Mesenchymal stem cell (in vitro differentiated cells and primary cell): ENCODE results near the gene PAPPA2.

Experiments used
- DNase-seq: peaks from one replicate; pipeline ENCODE4 v3.0.0-alpha.2; 2013
- H2AFZ ChIP-seq: one replicate; pipeline ENCODE4 v1.6.1; 2013; ENCODE audit warnings: low read depth, mild to moderate bottlenecking, control low read depth, inconsistent platforms, low read length, moderate library complexity
- H2AK5ac ChIP-seq: 2 replicates; pipeline ENCODE4 v1.6.1; 2013; ENCODE audit warnings: low read length, moderate library complexity, mild to moderate bottlenecking, inconsistent platforms; ENCODE audit not compliant: severe bottlenecking
- H2BK120ac ChIP-seq: one replicate; pipeline ENCODE4 v1.6.1; 2013; ENCODE audit warnings: low read depth, mild to moderate bottlenecking, inconsistent platforms, low read length, moderate library complexity
- H2BK12ac ChIP-seq, 2 experiments: one replicate each; pipeline ENCODE4 v1.6.1; 2013; ENCODE audit warnings: inconsistent platforms in 2 of 2, low read length in 2 of 2, mild to moderate bottlenecking in 2 of 2, moderate library complexity in 2 of 2, control low read depth in 1 of 2
- H2BK15ac ChIP-seq: one replicate; pipeline ENCODE4 v1.6.1; 2013; ENCODE audit warnings: mild to moderate bottlenecking, low read depth, inconsistent platforms; ENCODE audit not compliant: poor library complexity, severe bottlenecking
- H2BK5ac ChIP-seq: 2 replicates; pipeline ENCODE4 v1.6.1; 2013; ENCODE audit warnings: low read depth, mild to moderate bottlenecking, low read length, control low read depth, inconsistent platforms; ENCODE audit not compliant: poor library complexity, severe bottlenecking
- H3K14ac ChIP-seq, 2 experiments: one replicate each; pipeline ENCODE4 v1.6.1; 2013; ENCODE audit warnings: inconsistent platforms in 2 of 2, low read length in 2 of 2, control low read depth in 1 of 2, mild to moderate bottlenecking in 1 of 2, moderate library complexity in 1 of 2
- H3K18ac ChIP-seq, 2 experiments: one replicate each; pipeline ENCODE4 v1.6.1; 2013; ENCODE audit warnings: inconsistent platforms in 2 of 2, low read length in 2 of 2, control low read depth in 1 of 2, low read depth in 1 of 2, mild to moderate bottlenecking in 1 of 2
- H3K23ac ChIP-seq, 2 experiments: one replicate each; pipeline ENCODE4 v1.6.1; 2013; ENCODE audit warnings: inconsistent platforms in 2 of 2, low read length in 2 of 2, mild to moderate bottlenecking in 2 of 2, moderate library complexity in 2 of 2, control low read depth in 1 of 2
- H3K27ac ChIP-seq: 2 replicates; pipeline ENCODE4 v1.5.1; 2013; ENCODE audit warnings: mild to moderate bottlenecking, moderate library complexity, low read length, control low read depth, inconsistent platforms; ENCODE audit not compliant: poor library complexity, severe bottlenecking
- H3K27me3 ChIP-seq, 2 experiments: 2 replicates each; pipeline versions ENCODE4 v1.6.1 to v1.7.0; 2013; ENCODE audit warnings: low read length in 2 of 2, mild to moderate bottlenecking in 2 of 2, moderate library complexity in 2 of 2, control low read depth in 1 of 2, inconsistent platforms in 1 of 2; ENCODE audit not compliant: control insufficient read depth in 1 of 2, insufficient read depth in 1 of 2
- H3K36me3 ChIP-seq, 2 experiments: 2 replicates each; pipeline versions ENCODE4 v1.6.1 to v1.7.0; 2013; ENCODE audit warnings: low read length in 2 of 2, control low read depth in 1 of 2, inconsistent platforms in 1 of 2, low read depth in 1 of 2, mild to moderate bottlenecking in 1 of 2; ENCODE audit not compliant: insufficient read depth in 2 of 2, control insufficient read depth in 1 of 2
- H3K4ac ChIP-seq, 2 experiments: one replicate each; pipeline ENCODE4 v1.6.1; 2013; ENCODE audit warnings: inconsistent platforms in 2 of 2, low read length in 2 of 2, mild to moderate bottlenecking in 2 of 2, moderate library complexity in 2 of 2, control low read depth in 1 of 2, low read depth in 1 of 2
- H3K4me1 ChIP-seq: 2 replicates; pipeline ENCODE4 v1.6.1; 2013; ENCODE audit warnings: low read depth, low read length, control low read depth; ENCODE audit not compliant: control insufficient read depth, insufficient read depth
- H3K4me2 ChIP-seq: 2 replicates; pipeline ENCODE4 v1.6.1; 2013; ENCODE audit warnings: low read length, mild to moderate bottlenecking, inconsistent platforms; ENCODE audit not compliant: poor library complexity, severe bottlenecking
- H3K4me3 ChIP-seq, 2 experiments: 2 replicates each; pipeline versions ENCODE4 v1.5.1 to v1.7.0; 2013; ENCODE audit warnings: low read length in 2 of 2, mild to moderate bottlenecking in 2 of 2, control low read depth in 1 of 2, low read depth in 1 of 2; ENCODE audit not compliant: insufficient read depth in 1 of 2
- H3K79me1 ChIP-seq: replicated peaks from 2 replicates; pipeline ENCODE4 v1.6.1; 2013; ENCODE audit warnings: mild to moderate bottlenecking, control low read depth, low read length, inconsistent platforms; ENCODE audit not compliant: poor library complexity, severe bottlenecking
- H3K9ac ChIP-seq: 2 replicates; pipeline ENCODE4 v1.7.0; 2013; ENCODE audit warnings: mild to moderate bottlenecking, low read length, moderate library complexity
- H3K9me3 ChIP-seq: 2 replicates; pipeline ENCODE4 v1.7.0; 2013; ENCODE audit warnings: mild to moderate bottlenecking, low read length; ENCODE audit not compliant: control insufficient read depth
- H4K8ac ChIP-seq: one replicate; pipeline ENCODE4 v1.6.1; 2013; ENCODE audit warnings: inconsistent platforms, mild to moderate bottlenecking, low read length, moderate library complexity
- H4K91ac ChIP-seq: one replicate; pipeline ENCODE4 v1.6.1; 2013; ENCODE audit warnings: mild to moderate bottlenecking, low read length, inconsistent platforms
- WGBS: methylation state at CpG from one replicate; pipeline ENCODE4 v1.1.7; 2013; ENCODE audit warnings: mixed read lengths; 5-methylcytosine and 5-hydroxymethylcytosine counted together

The PAPPA2 gene

DNA sequence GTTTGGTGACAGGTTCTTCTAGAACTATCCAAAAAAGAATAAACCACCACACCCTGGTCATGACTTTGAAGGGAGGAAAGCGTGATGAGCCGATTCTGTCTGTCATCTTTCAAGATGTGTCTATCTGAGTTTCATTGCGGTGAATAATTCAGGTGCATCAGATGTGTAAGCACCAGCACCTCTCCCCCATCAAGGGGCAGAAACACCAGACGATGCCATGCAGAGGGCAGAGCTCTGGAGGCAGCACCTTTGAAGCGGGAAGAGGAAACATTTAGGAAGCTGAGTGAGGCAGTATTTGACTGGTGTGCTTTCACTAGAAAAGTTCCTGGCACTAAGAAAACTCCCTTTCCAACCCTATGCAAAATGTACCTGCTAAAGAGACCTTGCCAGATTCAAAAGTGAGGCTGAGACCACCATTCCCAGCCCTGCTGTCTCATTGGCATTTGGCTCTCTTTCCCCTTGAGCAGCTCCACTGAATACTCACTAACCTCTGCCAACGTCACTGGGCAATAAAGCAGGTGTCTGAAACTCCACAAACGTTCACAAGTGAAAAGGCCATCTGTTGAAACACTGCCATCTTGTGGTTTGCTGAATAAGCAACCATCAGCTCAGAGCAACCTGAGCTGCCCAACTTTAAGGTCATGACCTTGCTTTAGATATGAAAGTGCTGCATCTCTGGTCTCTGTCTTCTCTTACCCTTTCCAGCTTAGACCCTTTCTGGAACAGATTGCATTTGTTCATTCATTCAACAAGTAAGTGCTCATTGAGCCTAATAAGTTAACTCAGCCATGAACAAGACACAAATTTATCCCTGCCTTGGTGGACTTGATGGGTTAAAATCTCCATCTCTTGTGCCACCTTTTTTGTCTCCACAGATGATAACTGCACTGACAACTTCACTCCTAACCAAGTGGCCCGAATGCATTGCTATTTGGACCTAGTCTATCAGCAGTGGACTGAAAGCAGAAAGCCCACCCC lies 228.6 kb downstream of the PAPPA2 start:
- Histone ChIP-seq H3K27me3 (no peaks in the 10 kb centered on the region), H4K91ac (no peak overlapping the region), H3K9me3 (no peaks in the 10 kb centered on the region), H3K27ac (no peak overlapping the region), H3K14ac (no peak overlapping the region), H2AK5ac (no peak overlapping the region), H3K4me1 (peaks cover 3% of the 10 kb centered on the region), H2BK120ac (no peak overlapping the region), H3K79me1 (no peaks in the 10 kb centered on the region), H3K4ac (no peak overlapping the region), H2BK15ac (no peak overlapping the region), H2AFZ (no peak overlapping the region), H3K23ac (no peak overlapping the region), H3K4me2 (no peak overlapping the region), H3K4me3 (no peak overlapping the region), H2BK5ac (no peak overlapping the region), H3K18ac (no peak overlapping the region), H3K9ac (no peak overlapping the region), H4K8ac (no peak overlapping the region), H2BK12ac (peak overlapping the region in 1 of 2 experiments; percentile 34), H3K36me3 (no peaks in the 10 kb centered on the region)
- WGBS, result 32% methylated on average over 7 of the region's 8 CpGs
- peak; percentile 48 for DNase-seq

DNA sequence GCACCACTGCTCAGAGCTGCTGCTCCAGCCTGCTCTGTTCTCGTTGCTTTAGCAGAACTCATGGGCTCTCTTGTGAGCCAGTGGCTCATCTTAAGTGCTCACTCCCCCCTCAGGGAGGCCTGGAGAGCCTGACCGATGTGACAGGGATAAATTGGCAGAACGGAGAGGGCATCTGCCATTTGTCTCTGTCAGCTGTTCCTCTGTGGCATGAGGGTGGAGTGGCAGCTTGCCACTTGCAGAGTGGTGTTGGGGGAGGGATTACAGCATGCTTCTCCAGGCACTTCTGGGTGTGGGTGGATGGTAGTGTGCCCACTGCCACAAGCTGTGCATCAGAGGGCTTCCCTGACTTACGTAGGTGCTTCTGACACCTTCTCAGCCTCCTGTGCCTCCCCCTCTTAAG lies 229.5 kb downstream of the PAPPA2 start:
- no peak overlapping the region for H3K9ac ChIP-seq
- no peaks in the 10 kb centered on the region for H3K79me1 ChIP-seq
- WGBS, result 65% methylated on average over 4 of the region's 4 CpGs
- H3K9me3 ChIP-seq, result no peaks in the 10 kb centered on the region
- H3K18ac ChIP-seq, result peak overlapping the region in 1 of 2 experiments; percentile 31
- H3K4me2 ChIP-seq, result no peak overlapping the region
- H2BK15ac ChIP-seq, result no peak overlapping the region
- no peak for DNase-seq
- no peak overlapping the region for H4K91ac ChIP-seq
- H3K4me1 ChIP-seq, result peaks cover 3% of the 10 kb centered on the region
- no peak overlapping the region for H3K23ac ChIP-seq
- H3K27me3 ChIP-seq, result no peaks in the 10 kb centered on the region
- no peak overlapping the region for H3K27ac ChIP-seq
- H3K14ac ChIP-seq, result peak overlapping the region in 1 of 2 experiments; percentile 98
- H2BK12ac ChIP-seq, result peak overlapping the region in 1 of 2 experiments; percentile 59
- no peak overlapping the region for H2BK120ac ChIP-seq
- no peaks in the 10 kb centered on the region for H3K36me3 ChIP-seq
- no peak overlapping the region for H4K8ac ChIP-seq
- no peak overlapping the region for H2AFZ ChIP-seq
- H3K4ac ChIP-seq, result no peak overlapping the region
- no peak overlapping the region for H2AK5ac ChIP-seq
- H3K4me3 ChIP-seq, result no peak overlapping the region
- H2BK5ac ChIP-seq, result no peak overlapping the region

- Histone ChIP-seq H3K23ac (no peak overlapping the region), H2AFZ (no peak overlapping the region), H3K18ac (no peak overlapping the region), H2BK5ac (no peak overlapping the region), H4K8ac (no peak overlapping the region), H4K91ac (no peak overlapping the region), H3K4me2 (no peak overlapping the region), H3K4me3 (no peak overlapping the region), H3K9me3 (no peaks in the 10 kb centered on the region), H2BK12ac (no peak overlapping the region), H3K4ac (no peak overlapping the region), H2BK120ac (no peak overlapping the region), H3K36me3 (no peaks in the 10 kb centered on the region), H2BK15ac (no peak overlapping the region), H3K9ac (no peak overlapping the region), H3K27me3 (no peaks in the 10 kb centered on the region), H2AK5ac (no peak overlapping the region), H3K14ac (no peak overlapping the region), H3K27ac (no peak overlapping the region), H3K4me1 (peaks cover 3% of the 10 kb centered on the region), H3K79me1 (no peaks in the 10 kb centered on the region)
- no peak for DNase-seq
- 67% methylated on average over 1 of the region's 6 CpGs for WGBS
Measured at GRCh38 chr1:176692988-176693696, 230.2 kb downstream of the PAPPA2 start.

DNA sequence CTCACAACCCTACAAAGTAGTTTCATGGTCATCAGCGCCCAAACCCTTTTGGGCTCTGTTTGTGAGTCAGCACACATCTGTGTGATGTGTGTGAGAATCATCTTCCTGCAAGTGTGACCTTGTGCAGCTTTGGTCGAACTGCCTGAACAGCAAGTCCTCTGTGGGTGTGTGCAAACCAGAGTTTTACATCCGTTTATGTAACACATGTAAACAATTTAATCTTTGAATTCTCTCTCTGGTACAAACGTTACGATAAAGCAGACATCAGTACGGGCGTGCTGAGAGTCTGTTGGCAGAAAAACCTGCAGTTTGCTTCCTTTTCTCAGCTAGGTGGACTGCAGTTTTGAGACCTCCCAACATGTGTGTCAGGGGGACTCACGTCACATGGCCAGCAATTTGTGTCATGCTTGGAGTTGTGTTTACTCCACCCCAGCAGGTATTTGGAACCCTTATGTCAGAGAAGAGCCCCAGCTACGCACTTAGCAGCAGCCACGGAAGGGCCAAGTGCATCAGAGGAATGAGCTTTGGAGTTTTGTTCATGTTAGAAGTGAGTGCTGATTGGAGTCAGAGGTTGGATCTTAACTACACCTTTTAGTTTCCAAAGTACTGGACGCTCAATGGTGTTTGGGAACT lies 230.8 kb downstream of the PAPPA2 start:
- H4K91ac ChIP-seq, result no peak overlapping the region
- no peak overlapping the region for H2BK120ac ChIP-seq
- peak overlapping the region; percentile 20 for H2BK15ac ChIP-seq
- no peak overlapping the region for H2AK5ac ChIP-seq
- H3K36me3 ChIP-seq, result no peaks in the 10 kb centered on the region
- no peak overlapping the region for H3K18ac ChIP-seq
- no peaks in the 10 kb centered on the region for H3K79me1 ChIP-seq
- no peak overlapping the region for H2BK5ac ChIP-seq
- no peak overlapping the region for H3K9ac ChIP-seq
- no peak overlapping the region for H4K8ac ChIP-seq
- H3K4ac ChIP-seq, result no peak overlapping the region
- H3K4me3 ChIP-seq, result no peak overlapping the region
- H3K4me1 ChIP-seq, result peaks cover 3% of the 10 kb centered on the region
- H3K14ac ChIP-seq, result no peak overlapping the region
- no peak overlapping the region for H3K23ac ChIP-seq
- 56% methylated on average over 10 of the region's 11 CpGs for WGBS
- no peak overlapping the region for H2AFZ ChIP-seq
- no peak overlapping the region for H3K27ac ChIP-seq
- no peak overlapping the region for H3K4me2 ChIP-seq
- peak; percentile 38 for DNase-seq
- H3K9me3 ChIP-seq, result no peaks in the 10 kb centered on the region
- H2BK12ac ChIP-seq, result no peak overlapping the region
- H3K27me3 ChIP-seq, result no peaks in the 10 kb centered on the region
